GM23248 (cell line): ENCODE measurements around the gene DPP8.

Experiments used
- EZH2 ChIP-seq: fragments of 200-600 bp; sonication (generic); IDR thresholded peaks from 2 replicates; pipeline ENCODE4 v1.6.1; 2018; ENCODE audit warnings: antibody characterized with exemption, mild to moderate bottlenecking; ENCODE audit not compliant: insufficient read depth, poor library complexity, severe bottlenecking
- EZH2phosphoT487 ChIP-seq: fragments of 200-600 bp; sonication (generic); IDR thresholded peaks from 2 replicates; pipeline ENCODE4 v1.6.1; 2018; ENCODE audit warnings: antibody characterized with exemption, moderate library complexity, mild to moderate bottlenecking, low read depth; ENCODE audit not compliant: insufficient read depth

- TF ChIP-seq EZH2phosphoT487, result no peak
- TF ChIP-seq EZH2, result no peak
Measured at GRCh38 chr15:65476903-65477302, 40.6 kb downstream of the DPP8 start.
